Transverse colon (tissue), 4 donors: ENCODE measurements around the gene TFIP11. TPM values are rescaled to one million over a fixed set of nuclear protein-coding genes. Genes with fewer than 3 reads are reported as not detected.

Experiments
- DNase-seq: peaks from one replicate; pipeline ENCODE4 v3.0.0-alpha.2; 2019
- H3K27ac ChIP-seq, 4 donors: fragments of 200-600 bp; sonication (generic); 2 replicates each; pipeline ENCODE4 v1.5.1; 2016 to 2018; ENCODE audit warnings: inconsistent platforms in 4 of 4
- H3K27me3 ChIP-seq: fragments of 200-600 bp; sonication (generic); 2 replicates; pipeline ENCODE4 v1.5.1; 2017; ENCODE audit warnings: inconsistent platforms
- H3K36me3 ChIP-seq, 4 donors: fragments of 200-600 bp; sonication (generic); 2 replicates each; pipeline ENCODE4 v1.5.1; 2017 to 2019; ENCODE audit warnings: inconsistent platforms in 4 of 4
- H3K4me1 ChIP-seq, 4 donors: fragments of 200-600 bp; sonication (generic); 2 replicates each; pipeline ENCODE4 v1.5.1; 2017 to 2020; ENCODE audit warnings: inconsistent platforms in 4 of 4
- H3K4me3 ChIP-seq, 4 donors: fragments of 200-600 bp; sonication (generic); 1 replicate in 1 of 4; 2 replicates in 3 of 4; pipeline versions ENCODE4 v1.5.1 to v1.6.1; 2017 to 2019; ENCODE audit warnings: inconsistent platforms in 4 of 4
- H3K9me3 ChIP-seq, 2 donors: fragments of 200-600 bp; sonication (generic); 2 replicates each; pipeline ENCODE4 v1.5.1; 2017 to 2019; ENCODE audit warnings: inconsistent platforms in 2 of 2
- CTCF ChIP-seq, 5 experiments: fragments of 200-600 bp in 3 of 5; fragments of 450-650 bp in 2 of 5; sonication (generic) in 3 of 5; IDR thresholded peaks; 1 replicate in 2 of 5; 2 replicates in 3 of 5; pipeline ENCODE4 v1.5.1; 2016 to 2017; ENCODE audit warnings: antibody characterized with exemption in 5 of 5, inconsistent platforms in 3 of 5, mild to moderate bottlenecking in 2 of 5, moderate library complexity in 1 of 5
- EP300 ChIP-seq: sonication (generic); formaldehyde crosslinking; IDR thresholded peaks from one replicate; pipeline ENCODE4 v1.6.1; 2017; ENCODE audit warnings: antibody characterized with exemption, low read depth
- POLR2A ChIP-seq: fragments of 450-650 bp; IDR thresholded peaks from one replicate; pipeline ENCODE4 v1.6.1; 2016; ENCODE audit warnings: antibody characterized with exemption, mild to moderate bottlenecking, moderate library complexity
- POLR2AphosphoS5 ChIP-seq, 3 donors: sonication (generic); formaldehyde crosslinking; IDR thresholded peaks; one replicate each; pipeline ENCODE4 v1.6.1; 2016; ENCODE audit warnings: antibody characterized with exemption in 3 of 3
- WGBS, 2 donors: methylation state at CpG; one replicate each; pipeline ENCODE4 v1.1.5; 2018; ENCODE audit warnings: low coverage in 1 of 2; 5-methylcytosine and 5-hydroxymethylcytosine counted together
- in situ Hi-C, 4 donors: fragments of 200-750 bp; cut with MboI; loops; one replicate each; pipeline versions ENCODE4 v1.15.0 to v1.15.1; 2017; ENCODE audit warnings: low sequenced_read_pairs in 3 of 4, low pct_ligation_motif_present in 1 of 4, low pct_unique_long_range_greater_than_20kb in 1 of 4
- intact Hi-C: fragments of 100-400 bp; cut with DNase I; formaldehyde crosslinking; loops from one replicate; pipeline ENCODE4 v1.15.1; 2023; ENCODE audit warnings: low total_unique reads
- total RNA-seq, 4 donors: library from RNA; depleted of rRNA; stranded (reverse); fragments of >200 nt; gene quantifications; one replicate each; pipeline ENCODE4 v1.1.0, GENCODE V29; 2016

TFIP11 gene
- total RNA-seq, 4 donors from 2014 or later = 5.2 to 33.7 (median 31.1) TPM

GRCh38 chr22:26462641-26463040 is 49.6 kb downstream of the TFIP11 start:
- Histone ChIP-seq H3K4me3 (no peak overlapping the region), H3K27me3 (no peaks in the 10 kb centered on the region), H3K9me3 (no peaks in the 10 kb centered on the region), H3K27ac (no peak overlapping the region), H3K36me3 (peaks cover 0 to 42% (median 11%) of the 10 kb centered on the region in 4 donors), H3K4me1 (no peaks in the 10 kb centered on the region)
- in situ Hi-C loops (loop anchor here in 2 of 4 donors (5.0 kb wide), 2 partner anchors 60 to 65 kb away; no protein-coding TSS in a partner anchor), intact Hi-C loops (loop anchor here (5.0 kb wide), 1 partner anchor 660 kb away; no protein-coding TSS in a partner anchor)
- DNase-seq = no peak
- TF ChIP-seq POLR2A = no peak
- 87 to 88% methylated on average over 1 to 3 of the region's 3 CpGs for WGBS, 2 donors

GRCh38 chr22:26462051-26462450 is 50.2 kb downstream of the TFIP11 start:
- in situ Hi-C loops (loop anchor here in 2 of 4 donors (5.0 kb wide), 2 partner anchors 60 to 65 kb away; no protein-coding TSS in a partner anchor), intact Hi-C loops (loop anchor here (5.0 kb wide), 1 partner anchor 660 kb away; no protein-coding TSS in a partner anchor)
- WGBS, 2 donors = 89 to 95% methylated on average over 3 to 5 of the region's 5 CpGs
- H3K27me3 ChIP-seq = no peaks in the 10 kb centered on the region
- no peak overlapping the region for H3K4me3 ChIP-seq
- H3K4me1 ChIP-seq = no peaks in the 10 kb centered on the region
- TF ChIP-seq EP300 (no peak), POLR2A (no peak), CTCF (IDR thresholded peaks at IDR 0.05) (no peak), POLR2AphosphoS5 (IDR thresholded peaks at IDR 0.05) (no peak)
- DNase-seq = no peak
- H3K9me3 ChIP-seq = no peaks in the 10 kb centered on the region
- peaks cover 0 to 42% (median 10%) of the 10 kb centered on the region in 4 donors for H3K36me3 ChIP-seq
- H3K27ac ChIP-seq = no peak overlapping the region

GRCh38 chr22:26461188-26461810 is 51.0 kb downstream of the TFIP11 start:
- H3K4me1 ChIP-seq = no peaks in the 10 kb centered on the region
- DNase-seq = peak; percentile 64
- TF ChIP-seq EP300 = no peak
- TF ChIP-seq CTCF (IDR thresholded peaks at IDR 0.05) = peak; percentile 72 to 79 (median 75)
- no peaks in the 10 kb centered on the region for H3K9me3 ChIP-seq
- intact Hi-C loops (loop anchor here (1.0 to 5.0 kb wide), 2 partner anchors 63 to 659 kb away; no protein-coding TSS in a partner anchor), in situ Hi-C loops (loop anchor here in 2 of 4 donors (5.0 kb wide), 2 partner anchors 59 to 64 kb away; no protein-coding TSS in a partner anchor)
- no peak overlapping the region for H3K27ac ChIP-seq
- no peaks in the 10 kb centered on the region for H3K27me3 ChIP-seq
- 36 to 60% methylated on average over 1 to 3 of the region's 3 CpGs for WGBS, 2 donors
- H3K4me3 ChIP-seq = no peak overlapping the region
- peaks cover 0 to 39% (median 9%) of the 10 kb centered on the region in 4 donors for H3K36me3 ChIP-seq

GRCh38 chr22:26460202-26460601 is 52.1 kb downstream of the TFIP11 start:
- Histone ChIP-seq H3K27me3 (no peaks in the 10 kb centered on the region), H3K9me3 (no peaks in the 10 kb centered on the region), H3K4me1 (no peaks in the 10 kb centered on the region), H3K27ac (no peak overlapping the region), H3K36me3 (peaks cover 0 to 29% (median 7%) of the 10 kb centered on the region in 4 donors), H3K4me3 (no peak overlapping the region)
- intact Hi-C loops (loop anchor here (5.0 kb wide), 1 partner anchor 658 kb away; no protein-coding TSS in a partner anchor), in situ Hi-C loops (loop anchor here in 2 of 4 donors (5.0 kb wide), 2 partner anchors 58 to 63 kb away; no protein-coding TSS in a partner anchor)
- TF ChIP-seq POLR2AphosphoS5 (IDR thresholded peaks at IDR 0.05) = no peak
- TF ChIP-seq POLR2A = no peak
- TF ChIP-seq CTCF (IDR thresholded peaks at IDR 0.05) = no peak
- no peak for TF ChIP-seq EP300
- DNase-seq = no peak
- 91 to 92% methylated on average over 6 of the region's 6 CpGs for WGBS, 2 donors
